Progenitor cell of endocrine pancreas (in vitro differentiated cells): Measurements from ENCODE around the gene MSANTD2. TPM values are rescaled to one million over a fixed set of nuclear protein-coding genes. Genes with fewer than 3 reads are reported as not detected.

Source experiments
- DNase-seq: peaks from one replicate; pipeline ENCODE4 v3.0.0; 2021; ENCODE audit warnings: low spot score; ENCODE audit not compliant: unreplicated experiment
- H3K27ac Mint-ChIP-seq: 2 replicates; pipeline ENCODE4 v1.8.0; 2021; ENCODE audit warnings: mild to moderate bottlenecking, moderate library complexity, mixed read lengths
- H3K27me3 Mint-ChIP-seq: 2 replicates; pipeline ENCODE4 v1.8.0; 2021; ENCODE audit warnings: mixed read lengths
- H3K36me3 Mint-ChIP-seq: 2 replicates; pipeline ENCODE4 v1.8.0; 2022; ENCODE audit warnings: mixed read lengths; ENCODE audit not compliant: insufficient read depth
- H3K4me1 Mint-ChIP-seq: 2 replicates; pipeline ENCODE4 v1.8.0; 2021; ENCODE audit warnings: low read depth, mixed read lengths
- H3K4me3 Mint-ChIP-seq: 2 replicates; pipeline ENCODE4 v1.8.0; 2021; ENCODE audit warnings: low read depth, mild to moderate bottlenecking, moderate library complexity, mixed read lengths
- H3K9me3 Mint-ChIP-seq: 2 replicates; pipeline ENCODE4 v1.8.0; 2021; ENCODE audit warnings: low read depth, mixed read lengths
- total RNA-seq: library from RNA; stranded (reverse); gene quantifications from 2 replicates; pipeline ENCODE4 v1.2.1, GENCODE V29; 2021
- TF ChIP-seq, protein P1 (sequence below): fragments of 200-600 bp; sonication (generic); IDR thresholded peaks from one replicate; pipeline ENCODE4 v1.5.0; 2021; ENCODE audit warnings: antibody characterized with exemption, mild to moderate bottlenecking; ENCODE audit not compliant: unreplicated experiment

MSANTD2 gene
- total RNA-seq, 1 donor from 2014 or later = 41.6 TPM

DNA sequence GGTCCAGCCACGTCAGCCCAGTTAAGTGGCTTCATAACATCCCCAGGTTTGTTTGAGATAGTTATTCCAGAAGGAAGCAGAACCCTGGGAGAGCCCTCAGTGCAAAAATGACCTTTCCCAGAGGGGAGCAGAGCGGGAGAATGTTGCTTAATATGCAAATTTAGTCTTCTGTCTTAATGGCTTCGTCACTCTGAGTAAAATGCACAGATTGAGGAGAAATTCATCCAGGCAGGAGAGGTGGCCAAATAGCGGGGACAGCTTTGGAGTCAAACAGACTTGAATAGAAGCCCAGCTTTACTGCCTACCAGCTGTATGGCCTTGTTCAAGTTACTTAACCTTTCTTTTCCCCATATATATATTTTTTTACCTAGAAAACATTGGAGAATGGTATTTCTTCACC is 72.7 kb downstream of the MSANTD2 start:
- Mint-ChIP-seq H3K27me3 (peaks cover 20% of the 10 kb centered on the region), H3K27ac (no peak overlapping the region), H3K4me3 (no peak overlapping the region), H3K9me3 (no peaks in the 10 kb centered on the region), H3K4me1 (peaks cover 24% of the 10 kb centered on the region), H3K36me3 (no peaks in the 10 kb centered on the region)
- DNase-seq = no peak
- TF ChIP-seq, protein P1, sequence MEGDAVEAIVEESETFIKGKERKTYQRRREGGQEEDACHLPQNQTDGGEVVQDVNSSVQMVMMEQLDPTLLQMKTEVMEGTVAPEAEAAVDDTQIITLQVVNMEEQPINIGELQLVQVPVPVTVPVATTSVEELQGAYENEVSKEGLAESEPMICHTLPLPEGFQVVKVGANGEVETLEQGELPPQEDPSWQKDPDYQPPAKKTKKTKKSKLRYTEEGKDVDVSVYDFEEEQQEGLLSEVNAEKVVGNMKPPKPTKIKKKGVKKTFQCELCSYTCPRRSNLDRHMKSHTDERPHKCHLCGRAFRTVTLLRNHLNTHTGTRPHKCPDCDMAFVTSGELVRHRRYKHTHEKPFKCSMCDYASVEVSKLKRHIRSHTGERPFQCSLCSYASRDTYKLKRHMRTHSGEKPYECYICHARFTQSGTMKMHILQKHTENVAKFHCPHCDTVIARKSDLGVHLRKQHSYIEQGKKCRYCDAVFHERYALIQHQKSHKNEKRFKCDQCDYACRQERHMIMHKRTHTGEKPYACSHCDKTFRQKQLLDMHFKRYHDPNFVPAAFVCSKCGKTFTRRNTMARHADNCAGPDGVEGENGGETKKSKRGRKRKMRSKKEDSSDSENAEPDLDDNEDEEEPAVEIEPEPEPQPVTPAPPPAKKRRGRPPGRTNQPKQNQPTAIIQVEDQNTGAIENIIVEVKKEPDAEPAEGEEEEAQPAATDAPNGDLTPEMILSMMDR = no peak

DNA sequence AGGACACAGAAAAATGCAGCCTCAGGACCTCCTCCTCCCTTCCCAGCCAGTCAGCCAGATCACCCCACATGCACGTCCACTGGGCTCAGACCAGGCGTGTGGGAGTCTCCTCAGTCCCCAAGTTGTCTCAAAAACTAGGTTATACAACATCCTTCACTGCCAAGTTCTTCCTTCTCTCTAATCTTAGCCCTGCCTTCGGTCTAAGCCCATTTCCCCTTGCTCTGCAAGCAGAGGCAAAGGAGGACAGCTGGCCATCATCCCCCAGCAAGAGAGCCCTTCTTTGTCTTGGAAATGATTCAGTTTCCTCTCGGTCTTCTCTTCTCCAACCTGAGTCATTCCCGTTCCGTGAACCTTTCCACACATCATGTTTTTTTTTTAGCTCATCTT is 74.5 kb downstream of the MSANTD2 start:
- Mint-ChIP-seq H3K9me3 (no peaks in the 10 kb centered on the region), H3K27me3 (peaks cover 33% of the 10 kb centered on the region), H3K27ac (no peak overlapping the region), H3K4me1 (peaks cover 24% of the 10 kb centered on the region), H3K36me3 (no peaks in the 10 kb centered on the region), H3K4me3 (no peak overlapping the region)
- TF ChIP-seq, protein P1 = no peak
- DNase-seq = no peak

DNA sequence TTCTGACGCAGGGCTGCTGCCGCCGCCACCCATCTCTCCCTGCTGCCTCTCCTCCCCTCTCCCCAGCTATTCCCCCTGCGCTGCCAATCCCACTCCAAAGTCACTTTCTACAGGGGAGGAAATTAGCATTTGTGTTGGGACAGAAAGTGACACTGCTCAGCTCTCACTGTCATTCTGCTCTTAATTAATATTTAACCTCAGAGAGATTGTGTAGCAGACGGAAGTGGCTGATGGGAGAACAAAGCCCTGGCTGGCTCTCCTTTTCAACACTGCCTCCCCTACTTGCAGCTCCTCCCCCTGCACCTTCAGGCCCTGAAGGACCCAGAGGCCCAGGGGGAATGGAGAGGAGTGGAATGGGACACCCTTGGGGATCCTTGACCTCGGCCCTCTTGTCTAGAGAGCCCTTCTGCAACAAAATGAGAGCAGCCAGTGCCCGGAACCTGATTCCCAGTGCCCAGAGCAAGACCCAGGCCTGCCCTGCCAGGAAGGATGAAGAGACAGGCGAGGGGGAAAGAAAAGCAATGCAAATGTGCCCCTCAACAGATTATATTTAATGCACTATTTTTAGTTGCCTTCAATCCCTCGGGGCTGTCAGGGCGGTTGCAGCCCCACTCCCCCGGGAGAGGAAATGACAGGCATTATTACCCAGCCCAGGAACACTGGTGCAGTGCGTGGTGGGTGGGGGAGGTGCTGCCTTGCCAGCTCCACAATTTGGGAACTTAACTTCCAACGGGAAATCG is 75.1 kb downstream of the MSANTD2 start:
- TF ChIP-seq, protein P1 = no peak
- Mint-ChIP-seq H3K36me3 (no peaks in the 10 kb centered on the region), H3K4me3 (peak overlapping the region; percentile 59), H3K9me3 (no peaks in the 10 kb centered on the region), H3K27ac (peak overlapping the region; percentile 85), H3K4me1 (peaks cover 24% of the 10 kb centered on the region), H3K27me3 (peaks cover 36% of the 10 kb centered on the region)
- DNase-seq = no peak

DNA sequence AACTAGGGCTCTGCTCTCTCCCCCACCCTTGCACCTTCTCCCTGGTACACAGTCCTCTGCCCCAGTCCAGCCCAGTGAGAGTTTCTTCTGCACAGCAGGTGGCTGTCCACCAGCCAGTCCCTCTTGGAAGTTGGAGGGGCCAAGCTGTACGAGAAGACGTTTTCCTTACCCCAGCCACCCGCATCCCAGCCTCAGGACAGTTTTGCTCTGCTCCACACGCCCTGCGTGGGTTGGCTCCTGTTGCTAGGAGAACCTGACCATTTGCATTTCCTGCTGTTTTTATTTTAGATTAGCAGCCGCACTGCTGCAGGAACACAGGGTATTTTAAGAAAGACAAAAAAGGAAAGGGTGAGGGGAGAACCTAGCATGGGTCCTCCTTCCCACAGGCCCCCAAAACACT is 78.0 kb downstream of the MSANTD2 start:
- H3K9me3 Mint-ChIP-seq = no peaks in the 10 kb centered on the region
- TF ChIP-seq, protein P1 = no peak
- no peak overlapping the region for H3K4me3 Mint-ChIP-seq
- H3K4me1 Mint-ChIP-seq = peaks cover 31% of the 10 kb centered on the region
- DNase-seq = no peak
- H3K27ac Mint-ChIP-seq = no peak overlapping the region
- peaks cover 61% of the 10 kb centered on the region for H3K27me3 Mint-ChIP-seq
- no peaks in the 10 kb centered on the region for H3K36me3 Mint-ChIP-seq

GRCh38 chr11:124719534-124719933 is 80.7 kb downstream of the MSANTD2 start:
- TF ChIP-seq, protein P1 = no peak
- Mint-ChIP-seq H3K36me3 (no peaks in the 10 kb centered on the region), H3K4me3 (no peak overlapping the region), H3K9me3 (no peaks in the 10 kb centered on the region), H3K4me1 (peaks cover 15% of the 10 kb centered on the region), H3K27ac (no peak overlapping the region), H3K27me3 (peaks cover 72% of the 10 kb centered on the region)
- no peak for DNase-seq
